Karpas-422 (cell line): Measurements from ENCODE around the gene TOR1B. TPM values are rescaled to one million over a fixed set of nuclear protein-coding genes. Genes with fewer than 3 reads are reported as not detected.

Experiments
- DNase-seq: peaks from one replicate; pipeline ENCODE4 v3.0.0-alpha.2; 2015
- H2AFZ ChIP-seq: fragments of 200-600 bp; sonication (generic); 2 replicates; pipeline ENCODE4 v1.6.1; 2014; ENCODE audit warnings: antibody characterized with exemption, low read length, mixed read lengths
- H3K27ac ChIP-seq: fragments of 200-600 bp; sonication (generic); 2 replicates; pipeline ENCODE4 v1.5.1; 2014; ENCODE audit warnings: mild to moderate bottlenecking, low read length, moderate library complexity
- H3K27me3 ChIP-seq: fragments of 200-600 bp; sonication (generic); 2 replicates; pipeline ENCODE4 v1.6.1; 2014; ENCODE audit warnings: low read length, mixed read lengths
- H3K36me3 ChIP-seq: fragments of 200-600 bp; sonication (generic); 2 replicates; pipeline ENCODE4 v1.6.1; 2014; ENCODE audit warnings: low read length, mixed read lengths; ENCODE audit not compliant: insufficient read depth
- H3K4me1 ChIP-seq: fragments of 200-600 bp; sonication (generic); 2 replicates; pipeline ENCODE4 v1.6.1; 2014; ENCODE audit warnings: mild to moderate bottlenecking, low read length, mixed read lengths
- H3K4me2 ChIP-seq: fragments of 200-600 bp; sonication (generic); 2 replicates; pipeline ENCODE4 v1.6.1; 2014; ENCODE audit warnings: low read length, low read depth, mild to moderate bottlenecking; ENCODE audit not compliant: poor library complexity, severe bottlenecking
- H3K4me3 ChIP-seq: fragments of 200-600 bp; sonication (generic); 2 replicates; pipeline ENCODE4 v1.5.1; 2014; ENCODE audit warnings: mild to moderate bottlenecking, antibody characterized with exemption, low read length, mixed read lengths
- H3K79me2 ChIP-seq: fragments of 200-600 bp; sonication (generic); 2 replicates; pipeline ENCODE4 v1.6.1; 2014; ENCODE audit warnings: mild to moderate bottlenecking, low read length, mixed read lengths
- H3K9ac ChIP-seq: fragments of 200-600 bp; sonication (generic); 2 replicates; pipeline ENCODE4 v1.6.0; 2014; ENCODE audit warnings: low read length
- H3K9me2 ChIP-seq: fragments of 200-600 bp; sonication (generic), shearing (Covaris generic); replicated peaks from 2 replicates; pipeline ENCODE4 v1.6.0; 2014; ENCODE audit warnings: mild to moderate bottlenecking, low read length, moderate library complexity; ENCODE audit not compliant: insufficient read depth
- H3K9me3 ChIP-seq: fragments of 300-700, 200-600 bp; sonication (generic); 2 replicates; pipeline ENCODE4 v1.6.1; 2014; ENCODE audit warnings: low read length, mixed read lengths
- H4K20me1 ChIP-seq: fragments of 200-600 bp; sonication (generic); 2 replicates; pipeline ENCODE4 v1.6.1; 2014; ENCODE audit warnings: mild to moderate bottlenecking, antibody characterized with exemption, low read length, low read depth; ENCODE audit not compliant: insufficient read depth
- total RNA-seq: library from RNA; depleted of rRNA; stranded (reverse); fragments of >200 nt; shearing (Covaris generic); gene quantifications from 2 replicates; pipeline ENCODE4 v1.2.3, GENCODE V29; 2014; ENCODE audit warnings: low replicate concordance

Gene TOR1B
- total RNA-seq, 1 experiment from 2014 or later = 10.5 TPM

DNA sequence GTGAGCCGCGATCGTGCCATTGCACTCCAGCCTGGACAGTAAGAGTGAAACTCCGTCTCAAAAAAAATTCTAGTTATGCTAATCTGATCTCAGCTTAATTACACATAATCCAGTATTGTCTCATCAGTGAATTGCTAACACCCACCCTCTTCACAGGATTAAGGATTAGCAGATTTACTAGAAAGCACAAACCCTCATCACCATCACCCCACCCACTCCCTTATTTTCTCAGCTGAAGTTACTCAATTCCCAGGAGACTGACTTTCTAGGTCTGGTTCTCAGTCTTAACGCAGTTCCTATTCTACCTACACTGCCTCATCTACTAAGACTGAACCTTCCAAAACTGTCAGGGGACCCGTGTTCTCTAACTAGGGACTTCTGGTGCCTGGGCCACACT lies 9.0 kb downstream of the TOR1B start:
- H3K4me1 ChIP-seq = no peaks in the 10 kb centered on the region
- H3K27me3 ChIP-seq = no peaks in the 10 kb centered on the region
- no peak overlapping the region for H3K4me3 ChIP-seq
- no peak overlapping the region for H3K9ac ChIP-seq
- peak; percentile 68 for DNase-seq
- no peaks in the 10 kb centered on the region for H3K9me3 ChIP-seq
- peaks cover 16% of the 10 kb centered on the region for H4K20me1 ChIP-seq
- H3K9me2 ChIP-seq = no peaks in the 10 kb centered on the region
- H2AFZ ChIP-seq = no peak overlapping the region
- no peak overlapping the region for H3K4me2 ChIP-seq
- H3K79me2 ChIP-seq = peaks cover 20% of the 10 kb centered on the region; the same call in 1 of the 2 replicates
- peaks cover 30% of the 10 kb centered on the region for H3K36me3 ChIP-seq
- H3K27ac ChIP-seq = no peak overlapping the region

DNA sequence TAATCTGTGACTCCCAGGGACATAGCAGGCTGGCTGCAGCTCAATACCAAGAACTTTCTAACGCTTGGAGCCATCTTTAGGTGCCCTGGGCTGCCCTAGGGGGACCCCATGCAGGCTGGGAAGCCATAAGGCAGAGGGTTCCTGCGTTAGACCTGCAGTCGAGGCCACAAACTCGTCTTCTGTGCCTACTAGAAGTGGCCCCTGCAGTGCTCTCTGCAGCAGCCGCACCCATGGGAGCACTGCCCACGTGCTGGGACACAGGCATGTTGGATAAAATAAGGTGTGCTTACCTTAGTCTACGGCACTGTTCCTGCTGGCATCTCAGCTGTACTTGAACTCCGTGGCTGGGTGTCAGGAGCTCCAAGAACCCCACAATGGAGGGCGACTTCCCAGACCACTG lies 9.4 kb downstream of the TOR1B start:
- Histone ChIP-seq H4K20me1 (peaks cover 16% of the 10 kb centered on the region), H3K27me3 (no peaks in the 10 kb centered on the region), H3K4me2 (no peak overlapping the region), H3K4me1 (no peaks in the 10 kb centered on the region), H3K9me3 (no peaks in the 10 kb centered on the region), H3K9ac (no peak overlapping the region), H3K36me3 (peaks cover 32% of the 10 kb centered on the region), H3K79me2 (peaks cover 20% of the 10 kb centered on the region; the same call in 1 of the 2 replicates), H3K27ac (no peak overlapping the region), H3K4me3 (no peak overlapping the region), H2AFZ (no peak overlapping the region), H3K9me2 (no peaks in the 10 kb centered on the region)
- no peak for DNase-seq

DNA sequence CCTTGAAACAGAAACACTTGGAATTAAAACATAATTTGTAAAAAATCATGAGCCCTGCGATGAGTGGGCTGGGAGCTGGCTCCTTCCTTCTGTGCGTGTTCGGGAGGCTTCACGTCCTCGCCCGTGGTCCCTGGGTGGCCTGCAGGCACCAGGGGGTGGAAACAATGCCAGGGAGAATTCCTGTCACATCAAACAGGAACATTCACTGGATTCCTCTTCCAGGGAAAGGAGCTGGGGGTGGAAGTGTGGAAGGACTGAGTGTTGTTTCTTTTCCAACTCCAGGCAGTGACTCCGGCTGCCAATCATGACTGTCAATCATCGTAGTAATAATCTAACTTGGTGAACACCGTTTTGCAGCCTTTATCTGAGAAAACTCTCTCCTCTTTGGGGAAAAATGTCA lies 10.7 kb downstream of the TOR1B start:
- Histone ChIP-seq H3K79me2 (peaks cover 20% of the 10 kb centered on the region; the same call in 1 of the 2 replicates), H3K4me1 (no peaks in the 10 kb centered on the region), H3K4me3 (no peak overlapping the region), H3K27me3 (no peaks in the 10 kb centered on the region), H3K9me3 (no peaks in the 10 kb centered on the region), H3K27ac (no peak overlapping the region), H3K9me2 (no peaks in the 10 kb centered on the region), H3K4me2 (no peak overlapping the region), H3K9ac (no peak overlapping the region), H2AFZ (no peak overlapping the region), H4K20me1 (peaks cover 20% of the 10 kb centered on the region), H3K36me3 (peaks cover 29% of the 10 kb centered on the region)
- no peak for DNase-seq

DNA sequence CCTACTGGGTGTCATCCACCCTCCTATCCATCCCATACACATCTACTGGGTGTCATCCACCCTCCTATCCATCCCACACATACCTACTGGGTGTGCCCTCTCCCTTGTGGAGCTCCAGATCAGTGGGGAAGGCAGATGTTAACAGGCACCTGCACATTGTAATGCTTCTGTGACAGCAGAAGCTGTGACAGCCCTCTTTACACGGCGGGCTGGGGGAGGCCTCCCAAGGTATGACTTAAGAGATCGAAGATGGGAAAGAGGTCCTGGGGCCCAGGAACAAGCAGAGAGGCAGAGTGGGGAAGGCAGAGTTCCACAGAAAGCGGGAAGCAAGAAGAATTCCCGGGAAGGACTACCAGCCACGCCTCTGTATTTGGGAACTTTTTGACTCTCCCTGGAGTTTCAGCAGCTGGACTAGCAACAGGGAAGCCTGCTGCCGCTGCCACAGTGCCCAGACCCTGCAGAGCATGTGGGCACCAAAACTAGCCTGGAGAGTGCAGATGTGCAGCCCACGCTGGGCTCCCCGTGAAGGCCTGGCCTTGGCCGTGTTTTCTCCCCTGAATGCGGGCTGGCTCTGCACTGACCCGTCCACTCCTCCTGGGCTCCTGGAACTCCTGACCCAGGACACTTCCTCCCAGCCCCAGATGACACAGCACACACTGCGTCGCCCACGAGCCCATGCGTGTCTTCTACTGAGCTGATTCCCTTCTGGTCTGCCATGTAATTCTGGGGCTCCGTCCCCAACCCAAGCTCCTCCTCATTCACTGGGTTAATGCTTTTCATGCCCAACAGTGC lies 11.6 kb downstream of the TOR1B start:
- Histone ChIP-seq H3K9me2 (no peaks in the 10 kb centered on the region), H3K27ac (no peak overlapping the region), H3K9ac (no peak overlapping the region), H4K20me1 (peaks cover 16% of the 10 kb centered on the region), H3K4me2 (no peak overlapping the region), H3K4me3 (no peak overlapping the region), H3K79me2 (peaks cover 17% of the 10 kb centered on the region; the same call in 1 of the 2 replicates), H3K9me3 (no peaks in the 10 kb centered on the region), H3K27me3 (no peaks in the 10 kb centered on the region), H3K4me1 (no peaks in the 10 kb centered on the region), H2AFZ (no peak overlapping the region), H3K36me3 (peaks cover 27% of the 10 kb centered on the region)
- DNase-seq = no peak

DNA sequence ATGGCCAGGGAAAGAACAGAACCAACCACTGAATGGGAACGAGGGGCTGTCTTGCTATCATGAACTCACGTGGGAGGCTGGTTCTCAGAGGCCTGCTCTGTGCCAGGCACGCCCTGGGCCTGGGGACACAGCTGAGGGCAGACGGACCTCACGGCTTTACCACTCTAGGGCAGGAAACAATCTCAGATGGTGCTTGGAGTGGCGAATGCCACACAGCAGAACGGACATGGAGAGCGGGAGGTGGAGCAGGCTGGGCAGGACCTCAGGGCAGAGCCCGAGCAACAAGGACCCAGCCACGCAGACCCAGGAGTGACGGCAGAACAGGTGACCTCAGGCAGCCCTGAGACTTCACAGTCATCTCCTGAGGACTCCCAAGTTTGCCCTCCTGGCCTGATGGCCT lies 12.3 kb downstream of the TOR1B start:
- Histone ChIP-seq H3K27ac (no peak overlapping the region), H3K9ac (no peak overlapping the region), H3K9me2 (no peaks in the 10 kb centered on the region), H3K36me3 (peaks cover 28% of the 10 kb centered on the region), H3K4me1 (no peaks in the 10 kb centered on the region), H3K27me3 (no peaks in the 10 kb centered on the region), H3K4me2 (no peak overlapping the region), H3K9me3 (no peaks in the 10 kb centered on the region), H4K20me1 (peaks cover 16% of the 10 kb centered on the region), H3K79me2 (peaks cover 18% of the 10 kb centered on the region; the same call in 1 of the 2 replicates), H3K4me3 (no peak overlapping the region), H2AFZ (no peak overlapping the region)
- DNase-seq = no peak

DNA sequence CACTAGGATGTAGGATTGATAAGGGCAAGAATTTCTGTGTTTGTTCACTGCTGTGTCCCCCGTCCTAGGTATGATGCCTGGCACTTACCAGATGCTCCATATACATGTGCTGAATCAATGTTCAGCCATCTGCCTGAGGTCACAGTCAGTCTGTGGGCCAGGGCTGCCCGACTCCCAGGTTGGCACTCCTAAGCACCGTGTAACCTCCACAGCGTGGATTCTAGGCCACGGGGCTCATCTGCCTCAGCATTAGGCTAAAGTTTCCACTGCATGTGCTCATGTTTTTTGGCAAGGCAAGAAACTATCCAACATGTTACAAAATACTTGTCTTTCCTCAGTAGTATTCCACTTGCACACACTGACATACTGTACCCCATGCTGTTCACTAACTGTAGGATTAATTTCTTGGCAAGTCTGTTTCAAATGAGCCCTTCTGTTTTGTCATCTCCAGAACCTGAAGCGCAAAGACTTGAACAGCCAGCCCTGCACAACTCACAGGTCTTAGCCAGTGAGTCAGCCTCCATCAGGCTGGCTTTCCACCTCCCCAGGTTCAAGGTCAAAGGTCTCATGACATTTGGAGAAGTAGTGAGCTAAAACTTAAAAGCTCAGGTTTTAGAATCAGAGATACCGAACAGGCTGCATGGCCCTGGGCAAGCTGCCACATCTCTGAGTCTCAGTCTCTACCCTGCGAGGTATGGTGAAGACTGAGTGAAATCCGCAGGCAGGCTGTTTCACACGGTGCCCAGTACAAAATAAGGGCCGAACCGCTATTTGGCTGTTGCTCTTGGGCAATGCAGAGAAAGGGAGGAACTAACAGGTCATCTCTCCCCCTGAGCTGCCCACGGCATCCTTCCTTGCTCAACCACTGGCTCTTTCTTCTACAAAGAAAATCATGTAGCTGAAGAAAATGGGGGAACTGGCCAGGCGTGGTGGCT lies 13.8 kb downstream of the TOR1B start:
- no peak overlapping the region for H3K4me2 ChIP-seq
- no peak overlapping the region for H2AFZ ChIP-seq
- H3K36me3 ChIP-seq = peaks cover 40% of the 10 kb centered on the region

DNA sequence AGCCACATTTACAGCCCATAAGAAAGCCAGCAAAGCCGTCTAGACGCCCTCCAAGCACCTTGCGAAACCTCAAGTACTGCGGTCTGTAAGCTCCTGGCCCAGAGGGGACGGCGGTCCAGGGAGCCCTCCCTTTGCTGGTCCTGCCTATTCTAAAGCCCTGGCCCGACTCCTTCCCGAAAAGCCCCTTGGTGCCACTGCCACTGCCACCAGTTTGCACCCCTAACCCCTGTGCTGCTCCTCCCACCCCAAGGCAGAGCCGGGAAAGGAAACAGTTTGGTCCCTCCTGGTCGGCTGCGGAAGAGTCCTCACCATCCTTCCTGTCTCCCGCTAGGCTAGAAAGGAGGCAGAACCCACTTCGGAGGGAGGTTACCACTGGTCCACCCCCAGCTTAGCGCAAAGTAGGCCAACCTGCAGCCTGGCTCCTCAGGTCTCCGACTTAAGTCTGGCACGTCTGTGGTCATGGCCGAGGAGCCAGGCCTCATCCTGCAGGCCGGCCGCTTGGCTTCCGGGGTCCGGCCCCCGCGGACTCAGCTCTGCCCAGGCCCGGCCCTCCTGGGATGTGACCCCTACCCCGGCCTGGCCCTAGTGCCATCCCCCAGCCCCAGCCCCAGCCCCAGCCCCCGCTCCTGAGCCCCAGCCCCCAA lies 20.0 kb downstream of the TOR1B start:
- DNase-seq = peak; percentile 67

More for the DNA sequence above, 13.8 kb downstream of the TOR1B start:
- Histone ChIP-seq H3K27me3 (no peaks in the 10 kb centered on the region), H3K4me1 (no peaks in the 10 kb centered on the region), H3K9ac (no peak overlapping the region), H3K4me3 (no peak overlapping the region), H3K9me2 (no peaks in the 10 kb centered on the region), H3K79me2 (peaks cover 30% of the 10 kb centered on the region), H3K27ac (no peak overlapping the region), H3K9me3 (no peaks in the 10 kb centered on the region), H4K20me1 (peaks cover 16% of the 10 kb centered on the region)
- no peak for DNase-seq

More for the DNA sequence above, 20.0 kb downstream of the TOR1B start:
- Histone ChIP-seq H3K4me1 (peaks cover 7% of the 10 kb centered on the region), H3K9me3 (no peaks in the 10 kb centered on the region), H3K27me3 (no peaks in the 10 kb centered on the region), H2AFZ (no peak overlapping the region), H3K27ac (no peak overlapping the region), H3K79me2 (peaks cover 31% of the 10 kb centered on the region), H4K20me1 (peaks cover 9% of the 10 kb centered on the region; the same call in 1 of the 2 replicates), H3K36me3 (peaks cover 22% of the 10 kb centered on the region; the same call in 1 of the 2 replicates), H3K9me2 (no peaks in the 10 kb centered on the region), H3K4me3 (peak overlapping the region; percentile 91), H3K4me2 (peak overlapping the region; percentile 95), H3K9ac (peak overlapping the region; percentile 97)
